SK-N-DZ (cell line): ENCODE measurements around the gene SPRYD3.

Experiments used
- DNase-seq: peaks from one replicate; pipeline ENCODE4 v3.0.0-alpha.2; 2015; ENCODE audit warnings: low spot score

Gene SPRYD3

DNA sequence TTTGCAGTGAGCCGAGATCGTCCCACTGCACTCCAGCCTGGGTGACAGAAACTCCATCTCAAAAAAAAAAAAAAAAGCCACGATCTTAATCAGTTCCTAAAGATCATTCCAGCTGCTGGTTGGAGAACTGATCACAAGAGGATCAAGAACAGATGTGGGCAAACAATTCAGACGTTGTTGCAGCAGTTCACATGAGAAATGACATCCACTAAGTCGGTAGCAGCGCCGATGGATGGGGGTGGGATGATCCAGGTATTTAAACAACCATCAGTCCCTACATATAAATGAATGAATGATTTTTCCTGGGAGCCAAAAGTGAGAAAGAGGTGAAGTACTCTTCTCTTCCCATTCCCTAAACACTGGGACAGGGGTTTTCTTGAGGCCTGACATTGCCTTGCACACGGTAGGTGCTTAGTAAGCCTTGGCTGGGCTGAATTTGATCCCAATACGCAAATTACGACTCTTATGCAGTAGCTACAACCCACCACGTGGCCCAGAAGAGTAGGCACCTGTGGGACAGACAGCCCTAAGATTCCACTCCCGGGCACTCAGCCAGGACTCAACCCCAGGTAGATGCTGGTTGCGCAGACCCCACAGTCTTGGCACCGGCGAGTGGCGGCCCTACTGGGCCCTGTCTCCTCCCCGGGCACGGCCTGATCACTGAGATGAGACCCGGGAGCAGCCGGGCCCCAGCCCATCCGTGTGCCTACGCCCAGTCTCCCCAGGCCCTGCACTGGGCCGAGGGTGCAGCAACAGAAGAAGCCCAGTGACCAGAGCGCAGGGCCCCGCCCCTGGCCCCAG lies 565 bp downstream of the SPRYD3 start:
- no peak for DNase-seq

DNA sequence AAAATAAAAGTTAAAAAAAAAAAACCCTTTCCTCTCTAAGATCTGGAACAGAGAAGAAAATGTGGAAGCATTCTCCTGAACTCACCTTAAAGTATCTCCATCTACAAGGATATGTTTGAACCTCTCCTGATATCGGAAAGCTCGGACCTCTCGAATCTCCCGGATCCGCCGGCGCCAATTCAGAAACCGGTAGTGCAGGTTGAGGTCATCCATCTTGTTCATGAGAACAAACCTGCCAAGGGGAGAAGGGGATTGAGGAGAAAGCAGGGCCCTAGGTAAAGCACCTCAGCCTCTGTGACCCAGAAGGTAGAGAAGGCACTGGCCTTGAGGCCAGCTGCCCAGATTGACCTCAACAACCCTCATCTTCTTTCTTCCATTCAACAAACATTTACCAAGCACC lies 2.2 kb downstream of the SPRYD3 start:
- DNase-seq, result no peak

DNA sequence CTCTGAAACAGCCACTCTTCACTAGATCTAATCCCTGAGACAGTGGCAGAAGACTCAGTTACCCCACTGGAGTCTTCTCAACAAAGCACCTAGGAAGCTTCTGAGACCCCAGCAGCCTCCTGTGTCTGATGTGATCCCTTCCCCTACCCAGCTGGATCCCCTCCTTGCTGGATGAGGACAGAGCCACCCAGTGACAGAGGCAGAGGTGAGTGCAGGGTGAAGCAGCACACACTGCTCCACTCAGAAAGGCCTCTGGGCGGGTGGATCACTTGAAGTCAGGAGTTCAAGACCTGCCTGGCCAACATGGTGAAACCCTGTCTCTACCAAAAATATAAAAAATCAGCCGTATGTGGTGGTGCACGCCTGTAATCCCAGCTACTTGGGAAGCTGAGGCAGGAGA lies 2.7 kb downstream of the SPRYD3 start:
- no peak for DNase-seq

DNA sequence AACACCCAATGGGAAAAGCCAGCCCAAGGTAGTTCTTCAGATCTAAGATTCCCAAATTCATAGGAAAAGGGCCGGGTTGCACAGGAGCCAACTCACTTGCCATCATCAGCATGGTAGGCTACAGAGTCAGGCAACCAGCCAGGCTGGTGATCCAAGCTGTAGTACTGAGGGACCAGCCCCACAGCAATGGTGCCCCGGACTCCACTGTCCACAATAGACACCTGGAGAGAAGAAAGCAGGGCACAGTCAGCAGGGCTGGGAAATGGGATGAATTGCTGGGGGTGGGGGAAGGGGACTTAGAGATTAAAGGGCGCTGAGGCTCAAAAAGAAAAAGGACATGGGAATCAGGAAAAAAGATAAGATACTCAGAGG lies 4.2 kb downstream of the SPRYD3 start:
- DNase-seq, result no peak

DNA sequence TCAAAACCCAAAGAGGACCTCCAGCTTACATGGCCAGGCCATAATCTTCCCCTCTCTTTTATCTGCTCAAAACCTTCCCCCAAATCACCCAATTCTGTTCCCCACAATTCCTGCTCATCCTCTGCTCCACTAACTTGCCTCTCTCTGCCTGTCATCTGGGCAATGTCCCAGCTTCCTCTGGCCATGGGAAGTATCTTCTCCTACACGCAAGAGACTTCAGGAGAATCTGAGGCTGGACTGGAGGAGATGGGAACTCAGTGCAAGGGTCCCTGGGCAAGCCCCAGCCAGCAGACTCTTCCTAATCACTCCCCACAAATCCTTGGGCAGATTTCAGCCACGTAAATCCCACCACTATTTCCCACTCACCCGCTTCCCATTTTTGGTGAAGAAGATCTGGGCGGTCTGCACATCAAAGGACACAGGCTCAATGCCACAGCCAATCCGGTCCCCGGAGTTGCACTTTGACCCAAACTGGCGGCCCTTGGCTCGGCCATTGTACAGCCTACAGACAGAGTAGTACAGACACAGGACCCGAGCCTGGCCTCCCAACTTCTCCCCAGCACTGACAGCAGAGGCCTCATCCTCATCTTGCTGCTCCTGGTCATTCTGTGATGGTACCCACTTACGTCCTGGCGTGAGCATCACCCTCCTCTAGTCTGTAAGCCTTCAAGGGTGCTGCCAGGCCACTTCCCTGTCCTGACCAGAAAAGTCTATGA lies 4.7 kb downstream of the SPRYD3 start:
- DNase-seq, result no peak

DNA sequence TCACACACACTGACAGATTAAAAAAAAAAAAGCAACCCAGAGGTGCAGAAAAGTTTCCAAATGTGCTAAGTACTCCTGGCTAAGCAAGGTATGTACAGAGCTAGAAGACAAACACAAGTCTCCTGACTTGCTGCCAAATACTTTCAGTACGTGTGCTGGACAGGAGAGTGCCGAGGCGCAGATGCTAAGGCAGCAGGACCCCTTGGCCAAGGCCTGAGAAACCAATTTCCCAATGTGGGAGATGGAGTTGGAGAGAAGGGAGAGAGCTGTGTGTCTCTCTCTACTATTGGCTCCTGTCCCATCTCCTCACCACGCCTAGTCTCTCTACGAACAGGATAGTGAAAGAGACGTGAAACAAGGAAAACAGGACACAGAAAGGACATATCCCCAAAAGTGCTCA lies 5.3 kb downstream of the SPRYD3 start:
- no peak for DNase-seq

DNA sequence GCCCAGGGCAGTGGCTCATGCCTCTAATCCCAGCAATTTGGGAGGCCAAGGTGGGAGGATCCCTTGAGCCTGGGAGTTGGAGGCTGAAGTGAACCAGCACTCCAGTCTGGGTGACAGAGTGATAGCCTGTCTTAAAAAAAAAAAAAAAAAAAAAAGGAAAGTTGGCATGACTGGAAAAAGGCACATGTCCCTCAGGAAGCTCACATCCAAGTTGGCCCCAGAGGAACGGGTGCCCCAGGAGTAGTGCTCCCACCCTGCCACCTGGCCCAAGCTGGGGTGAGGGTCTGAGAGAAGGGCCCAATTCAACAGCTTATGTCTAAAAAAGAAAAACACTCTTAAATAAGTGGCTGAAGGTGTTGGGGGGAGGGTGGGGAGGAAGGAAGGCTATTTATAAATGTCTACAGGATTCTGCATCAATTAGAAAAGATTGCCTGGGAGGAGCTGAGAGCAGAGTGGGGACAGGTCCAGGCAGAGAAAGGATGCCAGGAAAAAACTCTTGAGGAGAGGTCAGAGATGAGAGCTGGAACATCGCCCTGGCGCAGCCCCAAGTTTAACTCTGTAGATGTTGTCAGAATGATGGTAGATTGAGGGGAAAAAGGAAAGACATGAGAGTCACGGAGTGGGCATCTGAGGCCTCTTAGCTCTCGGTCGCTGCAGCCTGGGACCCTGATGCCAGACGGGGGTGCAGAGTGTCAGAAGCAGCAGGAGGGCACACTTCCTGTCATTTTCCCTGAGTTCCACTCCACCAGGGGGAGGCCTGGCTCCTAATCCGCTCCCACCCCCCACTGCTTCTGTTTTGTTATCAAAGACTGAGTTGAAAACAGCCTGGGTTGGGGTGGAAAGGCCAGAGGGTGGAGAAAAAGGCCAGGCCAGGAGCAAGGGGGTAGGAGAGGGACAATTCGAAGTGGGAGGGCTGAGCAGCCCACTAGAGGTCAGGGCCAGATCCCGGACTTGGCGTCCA lies 7.3 kb downstream of the SPRYD3 start:
- DNase-seq, result no peak

DNA sequence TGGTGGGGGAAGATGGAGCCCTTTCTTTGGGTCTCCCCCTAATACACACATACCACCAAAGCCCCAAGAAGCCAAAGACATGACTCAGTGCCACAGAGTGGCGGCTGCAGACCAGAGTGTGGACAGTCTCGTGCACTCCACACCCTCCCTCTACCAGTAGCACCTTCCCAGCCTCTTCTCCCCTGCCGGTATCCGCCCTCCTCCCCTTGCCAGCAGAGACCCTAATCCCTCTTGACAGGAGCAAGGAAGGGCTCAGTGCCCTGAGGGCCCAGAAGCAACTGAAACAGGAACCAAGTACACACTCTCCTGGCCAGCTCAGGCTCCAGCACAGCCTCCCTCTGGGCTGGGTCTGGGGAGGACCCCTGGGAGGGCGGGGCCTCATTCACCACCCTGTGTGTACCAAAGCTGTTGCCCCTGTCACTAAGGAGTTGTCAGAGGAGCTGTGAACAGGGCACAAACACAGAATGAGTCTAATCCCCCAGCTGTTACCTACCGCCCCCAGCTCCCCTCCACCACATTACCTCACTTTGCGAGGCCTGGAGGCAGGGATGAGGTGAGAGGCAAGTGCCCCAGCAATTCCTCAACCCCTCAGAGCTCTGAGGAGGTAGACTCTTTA lies 8.2 kb downstream of the SPRYD3 start:
- DNase-seq, result no peak

DNA sequence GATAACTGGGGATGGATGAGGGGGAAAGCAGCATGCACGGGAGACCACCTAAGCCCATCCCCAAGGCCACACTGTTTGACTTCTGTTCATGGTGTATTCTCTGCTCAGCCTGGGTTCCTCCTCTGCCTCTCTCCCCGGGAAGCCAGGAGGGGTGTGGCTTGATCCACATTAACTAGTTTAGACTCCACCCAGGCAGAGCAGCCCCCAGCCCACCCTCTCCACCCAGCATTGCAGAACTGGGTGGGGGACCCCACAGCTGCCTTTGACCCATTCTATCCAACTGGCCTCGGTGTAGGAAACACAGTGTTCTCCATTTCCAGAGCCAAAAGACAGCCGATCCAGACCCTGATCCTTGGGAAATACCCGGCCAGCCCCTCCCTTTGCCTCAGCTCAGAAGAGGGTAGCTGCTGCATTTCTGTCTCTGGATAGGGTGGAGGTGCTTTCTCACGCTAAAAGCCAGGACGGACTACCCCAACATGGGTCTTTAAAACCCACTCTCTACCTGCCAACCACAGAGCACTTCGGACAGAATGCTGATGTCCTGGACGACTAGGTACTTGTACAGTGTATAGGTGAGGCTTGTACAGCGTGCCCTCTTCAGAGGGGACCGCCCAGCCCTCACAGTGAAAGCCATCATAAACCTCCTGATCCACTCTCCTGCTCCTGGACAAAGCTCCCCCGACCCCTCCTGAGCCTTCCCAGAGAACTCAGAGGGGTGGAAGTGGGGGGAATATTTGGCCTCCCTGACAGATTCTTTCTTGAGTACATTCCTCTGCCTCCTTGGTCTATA lies 9.4 kb downstream of the SPRYD3 start:
- DNase-seq, result no peak

DNA sequence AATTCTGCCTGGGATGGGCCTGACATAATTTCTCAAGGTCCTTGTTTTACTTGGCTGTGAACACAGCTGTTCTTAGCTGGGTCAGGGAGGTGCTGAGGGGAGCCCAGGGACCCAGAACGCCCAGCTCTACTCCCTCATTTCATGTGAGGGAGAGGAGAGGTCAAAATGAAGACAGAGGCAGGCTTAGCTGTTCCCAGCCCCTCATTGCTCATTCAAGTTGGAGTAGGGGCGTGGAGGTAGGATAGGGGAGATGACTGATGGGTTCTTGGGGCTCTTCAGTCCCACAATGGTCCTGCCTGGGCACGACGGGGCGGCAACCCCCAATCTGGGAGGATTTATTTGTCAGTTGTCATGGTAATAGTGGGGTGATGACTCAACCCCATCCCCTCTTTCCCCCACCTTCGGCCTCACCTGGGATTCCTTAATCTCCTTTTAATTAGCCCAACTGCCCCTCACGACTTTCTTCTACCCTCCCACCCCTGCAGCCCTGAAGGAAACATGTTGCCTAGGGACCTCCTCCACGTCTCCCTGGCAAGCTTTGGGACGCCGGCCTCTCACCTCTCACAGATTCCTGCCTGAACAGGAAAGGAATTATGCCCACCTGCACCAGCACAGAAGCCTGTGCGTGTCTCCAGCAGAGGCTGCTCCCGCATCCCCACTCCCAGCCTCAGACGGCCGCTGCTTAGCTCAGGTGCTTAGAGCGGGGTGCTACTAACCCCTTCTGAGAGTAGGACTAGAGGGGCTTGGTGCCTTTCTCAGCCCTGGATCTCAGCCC lies 10.2 kb downstream of the SPRYD3 start:
- no peak for DNase-seq

DNA sequence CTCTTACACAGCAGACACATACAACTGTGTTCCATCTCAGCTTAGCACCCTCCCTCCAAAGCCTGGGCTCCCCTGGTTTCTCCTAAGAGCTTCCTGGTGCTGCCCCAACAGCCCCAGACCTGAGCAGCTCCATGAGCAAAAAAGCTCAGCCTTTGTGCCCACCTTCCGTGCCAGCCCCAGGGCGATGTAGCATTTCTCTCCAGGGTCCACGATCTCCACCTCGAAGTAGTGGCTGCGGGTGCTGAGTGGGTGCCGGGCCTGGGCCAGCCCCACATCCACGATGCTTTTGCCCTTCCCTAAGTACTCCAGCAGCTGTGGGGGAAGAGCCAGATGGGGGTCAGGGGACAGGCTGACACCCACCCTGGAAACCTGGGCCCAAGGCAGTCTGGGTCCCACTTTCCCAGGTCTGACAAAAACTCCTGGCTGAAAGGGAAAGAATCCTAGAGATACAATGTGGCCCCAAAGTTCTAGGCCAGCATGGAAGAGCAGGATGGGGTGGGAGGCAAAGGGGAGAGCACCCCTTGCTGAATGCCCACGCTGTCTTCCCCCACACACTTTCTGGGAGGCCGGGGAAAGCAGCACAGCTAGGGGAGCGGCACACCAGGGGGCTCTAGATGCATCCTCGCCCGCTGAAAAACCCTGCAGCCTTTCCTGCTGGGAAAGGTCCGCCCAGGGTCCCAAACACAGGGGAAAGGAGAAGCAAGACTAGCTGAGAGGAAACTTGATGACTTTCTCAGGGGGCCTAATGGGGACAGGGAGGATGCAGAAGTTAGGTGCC lies 11.0 kb downstream of the SPRYD3 start:
- no peak for DNase-seq

DNA sequence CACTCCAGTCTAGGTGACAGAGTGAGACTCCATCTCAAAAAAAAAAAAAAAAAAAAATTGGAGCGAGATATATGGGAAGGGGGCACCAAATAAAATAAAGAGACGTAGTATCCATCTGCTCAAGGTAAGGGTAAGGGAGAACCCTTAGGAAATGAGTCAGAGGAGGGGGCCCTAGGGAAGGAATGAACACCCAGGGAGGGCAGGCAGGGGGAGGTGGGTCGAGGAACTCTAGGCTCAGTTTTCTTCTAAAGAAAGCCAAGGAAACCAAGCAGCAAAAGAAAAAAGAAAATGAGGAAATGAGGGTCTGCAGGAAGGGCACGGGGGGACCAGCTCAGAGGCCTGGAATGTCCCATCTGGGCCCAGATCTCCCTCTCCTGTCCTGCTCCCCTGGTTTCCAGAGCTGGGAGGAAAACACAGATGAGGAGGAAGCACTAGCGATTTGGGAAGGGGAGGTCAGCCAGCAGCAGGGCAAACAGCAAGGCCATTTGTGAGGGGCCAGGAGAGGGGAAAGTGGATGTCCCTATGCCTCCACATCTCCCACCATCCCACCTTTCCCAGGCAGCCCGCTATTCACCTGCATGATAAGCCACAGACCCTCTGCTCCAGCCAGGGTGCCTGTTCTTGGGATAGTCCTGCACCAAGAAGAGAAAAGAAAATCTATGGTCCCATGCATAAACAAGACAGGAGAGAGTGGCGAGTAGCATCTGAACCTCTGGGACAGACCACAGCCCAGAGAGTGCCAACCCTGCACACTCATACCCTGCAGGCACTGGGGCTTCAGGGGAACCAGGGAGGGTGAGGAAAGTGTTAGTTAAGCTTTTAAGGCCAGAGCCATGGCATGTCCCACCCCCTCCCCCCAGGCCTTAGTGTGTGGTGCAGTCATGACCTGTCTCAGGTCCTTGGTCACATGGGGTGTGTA lies 11.9 kb downstream of the SPRYD3 start:
- no peak for DNase-seq

DNA sequence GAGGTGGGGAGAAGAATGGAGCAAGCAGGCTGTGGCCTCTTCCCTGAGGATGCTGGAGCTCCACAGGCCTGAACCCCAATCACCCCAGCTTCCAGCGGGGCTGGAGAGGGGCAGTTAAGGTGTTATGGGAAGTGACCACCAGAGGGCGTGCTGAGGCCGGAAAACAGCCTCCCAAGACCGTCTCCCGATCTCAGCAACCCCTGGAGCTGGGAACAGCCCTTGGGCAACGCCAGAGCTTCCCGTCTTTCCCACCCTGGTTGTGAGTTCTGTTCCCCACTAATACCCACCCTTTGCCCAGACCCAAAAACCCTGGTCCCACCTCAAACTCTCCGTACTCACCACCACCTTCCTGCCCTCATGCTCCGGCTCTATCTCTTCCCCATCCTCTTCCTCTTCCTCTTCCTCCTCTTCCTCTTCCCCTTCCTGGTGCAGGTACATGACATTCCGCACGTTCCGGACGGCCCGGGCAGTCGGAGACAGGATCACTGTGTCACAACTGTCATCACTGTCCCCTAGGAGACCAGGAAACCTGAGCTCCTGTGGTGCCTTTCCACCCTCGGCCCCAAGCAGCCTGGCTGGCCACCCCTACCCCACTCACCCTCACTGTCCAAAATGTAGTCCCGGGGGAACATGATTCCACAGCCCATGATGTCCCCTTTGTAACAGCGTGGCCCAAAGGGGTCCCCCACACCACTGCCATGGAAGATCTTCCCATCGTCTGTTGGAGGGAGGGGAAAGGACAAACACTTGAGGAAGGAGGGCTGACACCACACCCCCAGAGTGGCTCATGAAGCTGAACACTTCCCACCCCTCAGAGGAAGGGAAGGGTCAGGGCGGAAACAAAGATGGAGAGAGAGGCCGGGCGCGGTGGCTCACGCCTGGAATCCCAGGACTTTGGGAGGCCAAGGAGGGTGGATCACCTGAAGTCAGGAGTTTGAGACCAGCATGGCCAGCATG lies 12.9 kb downstream of the SPRYD3 start:
- DNase-seq, result peak; percentile 72

DNA sequence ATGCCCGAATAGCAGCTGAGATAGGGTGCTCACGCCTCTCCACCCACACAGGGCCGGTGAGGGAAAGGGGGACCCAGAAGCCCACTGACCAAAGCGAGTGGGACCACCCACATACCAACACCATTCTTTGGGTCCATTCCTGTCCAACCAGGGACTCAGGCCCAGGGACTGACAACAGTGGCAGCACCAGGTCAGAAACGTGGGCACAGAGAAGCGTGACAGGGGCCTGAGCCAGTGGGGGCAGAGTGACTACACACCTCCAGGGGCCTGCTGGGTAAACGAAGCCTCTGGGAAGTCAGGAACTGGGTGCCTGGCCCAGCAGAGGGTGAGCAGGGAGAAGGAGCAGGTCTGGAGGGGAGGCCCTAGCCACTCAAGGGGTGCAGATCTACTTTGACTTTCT lies 13.7 kb downstream of the SPRYD3 start:
- DNase-seq, result no peak

DNA sequence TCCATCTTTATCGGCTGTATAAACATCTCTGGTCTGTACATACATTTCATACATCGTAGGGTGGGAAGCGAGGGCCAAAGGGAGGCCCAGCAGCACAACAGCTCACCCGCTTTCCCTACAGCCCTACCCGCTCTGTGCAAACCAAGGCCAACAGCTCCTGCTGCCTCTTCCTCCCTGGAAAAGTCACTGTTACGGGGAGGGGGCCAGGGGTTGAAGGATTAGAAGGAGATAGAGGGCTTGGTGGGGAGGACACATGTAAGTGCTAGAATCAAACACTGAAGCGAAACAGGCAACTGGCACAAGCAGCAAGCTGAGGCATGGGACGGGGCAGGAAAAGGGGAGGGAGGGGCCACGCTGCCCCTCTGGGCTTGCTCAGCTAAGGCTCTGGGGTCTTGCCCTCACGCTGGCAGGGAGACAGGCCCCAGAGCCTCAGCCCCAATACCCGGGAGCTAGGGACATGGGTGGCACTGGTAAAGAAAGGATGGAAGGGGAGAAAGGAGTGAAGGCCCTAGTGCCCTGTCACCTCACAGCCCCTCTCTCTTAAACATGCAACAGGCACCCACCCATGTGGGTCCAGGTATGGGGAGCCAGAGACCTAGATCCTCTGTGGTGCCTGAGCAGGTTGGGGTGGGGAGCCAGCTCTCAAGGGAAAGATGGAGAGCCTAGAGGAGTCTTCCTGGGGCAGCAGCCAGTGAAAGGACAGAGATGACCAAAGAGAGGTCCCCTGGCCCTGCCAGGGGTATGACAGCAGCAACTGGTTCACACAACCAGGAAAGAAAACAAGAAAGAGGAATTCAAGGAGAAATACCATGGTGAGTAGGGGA lies 14.4 kb downstream of the SPRYD3 start:
- no peak for DNase-seq
